ENCODE measurements around the gene LRP3.
"Not testable (repeated sequence)": the region's sequence is repeated elsewhere in the genome, so short reads cannot be mapped to it uniquely, and the experiment has no call there.

Gene LRP3

DNA sequence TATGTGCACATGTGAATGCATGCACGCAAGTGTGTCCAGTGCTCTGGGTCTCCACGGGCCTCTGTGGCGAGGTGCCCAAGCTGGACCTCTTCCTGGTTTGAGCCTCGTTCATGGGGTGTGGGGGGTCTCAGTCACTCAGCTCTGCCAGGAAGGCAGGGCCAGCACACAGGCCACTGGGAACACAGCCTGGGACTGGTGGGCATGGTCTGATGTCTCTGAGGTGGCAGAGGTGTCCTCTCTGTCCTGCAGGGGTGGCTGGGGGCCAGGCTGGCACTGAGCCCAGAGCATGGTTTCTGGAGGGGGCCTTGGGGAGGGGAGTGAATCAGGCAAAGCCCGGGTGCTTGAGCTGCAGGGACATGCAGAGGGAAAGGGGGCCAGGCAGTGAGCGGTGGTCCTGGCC is 9.4 kb downstream of the LRP3 start:
- no peak for DNase-seq

GRCh38 chr19:33204136-33204973 is 10.2 kb downstream of the LRP3 start:
- no peak for DNase-seq

DNA sequence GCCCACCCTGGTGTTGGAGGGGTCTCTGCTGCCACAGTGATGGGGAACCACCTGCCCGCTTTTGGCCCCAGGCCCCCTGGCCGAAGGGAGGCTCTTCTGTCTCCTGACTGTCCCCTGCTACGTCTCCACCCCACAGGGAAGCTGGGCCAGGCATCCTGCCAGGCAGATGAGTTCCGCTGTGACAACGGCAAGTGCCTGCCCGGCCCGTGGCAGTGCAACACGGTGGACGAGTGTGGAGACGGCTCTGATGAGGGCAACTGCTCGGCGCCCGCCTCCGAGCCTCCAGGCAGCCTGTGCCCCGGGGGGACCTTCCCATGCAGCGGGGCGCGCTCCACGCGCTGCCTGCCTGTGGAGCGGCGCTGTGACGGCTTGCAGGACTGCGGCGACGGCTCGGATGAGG is 11.0 kb downstream of the LRP3 start:
- DNase-seq = no peak

DNA sequence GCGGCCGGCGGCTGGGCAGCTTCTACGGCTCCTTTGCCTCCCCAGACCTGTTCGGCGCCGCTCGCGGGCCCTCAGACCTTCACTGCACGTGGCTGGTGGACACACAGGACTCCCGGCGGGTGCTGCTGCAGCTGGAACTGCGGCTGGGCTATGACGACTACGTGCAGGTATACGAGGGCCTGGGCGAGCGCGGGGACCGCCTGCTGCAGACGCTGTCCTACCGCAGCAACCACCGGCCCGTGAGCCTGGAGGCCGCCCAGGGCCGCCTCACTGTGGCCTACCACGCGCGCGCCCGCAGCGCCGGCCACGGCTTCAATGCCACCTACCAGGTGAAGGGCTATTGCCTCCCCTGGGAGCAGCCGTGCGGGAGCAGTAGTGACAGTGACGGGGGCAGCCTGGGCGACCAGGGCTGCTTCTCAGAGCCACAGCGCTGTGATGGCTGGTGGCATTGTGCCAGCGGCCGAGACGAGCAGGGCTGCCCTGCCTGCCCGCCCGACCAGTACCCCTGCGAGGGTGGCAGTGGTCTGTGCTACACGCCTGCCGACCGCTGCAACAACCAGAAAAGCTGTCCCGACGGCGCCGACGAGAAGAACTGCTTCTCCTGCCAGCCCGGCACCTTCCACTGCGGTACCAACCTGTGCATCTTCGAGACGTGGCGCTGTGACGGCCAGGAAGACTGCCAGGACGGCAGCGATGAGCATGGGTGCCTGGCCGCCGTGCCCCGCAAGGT is 11.6 kb downstream of the LRP3 start:
- DNase-seq = no peak

GRCh38 chr19:33206261-33207039 is 12.3 kb downstream of the LRP3 start:
- DNase-seq = no peak

- no peak for DNase-seq
These were observed 13.0 kb downstream of the LRP3 start for GRCh38 chr19:33207040-33207620.

GRCh38 chr19:33207903-33208302 is 13.8 kb downstream of the LRP3 start:
- no peak for DNase-seq

DNA sequence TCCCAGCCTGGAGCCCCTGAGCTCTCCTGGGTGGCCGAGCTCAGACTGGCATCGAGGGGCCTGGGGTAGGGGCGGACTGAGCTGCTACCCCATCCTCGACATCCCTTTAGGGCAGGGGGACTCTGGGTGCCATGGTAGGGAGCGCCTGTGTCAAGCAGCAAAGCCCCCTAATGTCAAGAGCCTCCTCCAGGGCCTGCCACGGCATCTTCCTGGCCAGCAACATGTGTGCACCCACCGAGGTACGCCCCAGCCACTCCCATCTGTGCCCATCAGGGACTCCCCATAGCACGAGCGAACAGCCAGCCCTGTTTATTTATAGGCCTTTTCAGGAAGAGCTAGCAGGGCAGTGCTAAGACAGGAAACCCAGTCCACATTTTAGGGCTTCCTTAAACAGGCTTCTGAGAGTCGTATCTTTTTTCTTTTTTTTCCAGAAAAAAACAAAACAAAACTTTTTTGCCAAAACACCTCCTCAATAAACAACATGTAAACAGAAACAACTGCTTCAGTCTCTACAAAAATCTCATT is 14.3 kb downstream of the LRP3 start:
- DNase-seq = no peak

GRCh38 chr19:33208904-33209849 is 15.0 kb downstream of the LRP3 start:
- DNase-seq = no peak

GRCh38 chr19:33209850-33210230 is 15.7 kb downstream of the LRP3 start:
- DNase-seq = not testable (repeated sequence)

GRCh38 chr19:33210266-33210940 is 16.3 kb downstream of the LRP3 start:
- DNase-seq = no peak

GRCh38 chr19:33211794-33212435 is 17.8 kb downstream of the LRP3 start:
- no peak for DNase-seq

- no peak for DNase-seq
These were observed 18.5 kb downstream of the LRP3 start for GRCh38 chr19:33212436-33213172.

GRCh38 chr19:33214596-33214995 is 20.5 kb downstream of the LRP3 start:
- DNase-seq = no peak

DNA sequence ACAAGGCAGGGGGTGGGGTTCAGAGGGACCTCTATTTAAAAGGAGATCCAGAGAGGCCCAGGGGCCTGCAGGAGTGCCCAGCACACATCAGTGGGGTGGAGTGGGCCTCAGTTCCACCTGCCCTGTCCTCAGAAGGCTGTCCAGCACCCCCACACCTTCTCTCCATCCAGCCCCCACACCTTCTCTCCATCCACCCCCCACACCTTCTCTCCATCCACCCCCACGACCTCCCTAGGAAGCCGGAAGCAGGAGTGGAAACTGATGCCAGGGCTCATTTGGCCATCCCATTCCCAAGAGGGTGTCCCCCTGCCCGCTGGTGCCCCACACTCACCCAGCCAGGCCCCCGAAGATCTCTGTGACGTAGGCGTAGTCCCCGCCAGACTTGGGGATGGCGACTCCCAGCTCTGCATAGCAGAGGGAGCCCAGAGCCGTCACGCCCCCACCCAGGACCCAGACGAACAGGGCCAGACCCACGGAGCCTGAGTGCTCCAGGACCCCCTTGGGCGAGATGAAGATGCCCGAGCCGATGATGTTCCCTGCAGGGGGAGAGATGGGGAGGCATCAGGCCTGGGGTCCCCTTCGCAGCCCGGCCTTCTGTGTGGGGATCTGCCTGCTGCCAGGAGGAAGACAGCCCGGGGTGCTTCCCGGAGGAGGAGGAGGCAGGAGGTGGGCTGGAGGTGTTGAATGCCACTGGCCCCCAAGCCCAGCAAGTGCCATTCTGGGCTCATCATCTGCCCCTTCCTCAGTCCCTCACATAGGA is 21.5 kb downstream of the LRP3 start:
- no peak for DNase-seq

GRCh38 chr19:33216198-33216830 is 22.2 kb downstream of the LRP3 start:
- no peak for DNase-seq

GRCh38 chr19:33217881-33218280 is 23.8 kb downstream of the LRP3 start:
- no peak for DNase-seq

DNA sequence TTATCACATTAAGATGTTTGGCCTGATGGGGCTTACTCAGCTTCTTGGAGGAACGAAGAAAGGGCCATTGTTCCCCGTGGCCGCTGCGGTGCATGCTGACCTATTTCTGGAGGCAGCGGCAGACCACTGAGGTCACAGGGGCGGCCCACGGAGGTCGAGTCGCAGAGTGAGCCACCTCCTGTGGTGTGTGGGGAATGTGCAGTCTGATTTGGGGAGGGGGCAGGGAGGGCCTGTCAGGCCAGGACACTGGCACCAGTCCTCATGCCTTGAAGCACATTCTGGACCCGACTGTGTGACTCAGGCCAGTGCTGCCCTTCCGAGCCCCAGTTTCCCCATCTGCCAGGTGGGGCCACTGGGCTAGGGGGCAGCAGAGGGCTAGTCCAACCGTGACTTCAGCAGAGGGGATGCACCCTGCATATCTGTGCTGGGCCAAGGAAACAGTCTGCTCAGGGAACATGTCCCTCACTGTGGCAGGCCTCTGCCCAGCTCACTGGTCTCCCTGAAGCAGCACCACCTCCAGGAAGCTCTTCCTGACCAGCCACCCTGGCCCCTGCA is 25.2 kb downstream of the LRP3 start:
- no peak for DNase-seq
